H1 (cell line): Measurements from ENCODE around the gene TRIM46. TPM values are rescaled to one million over a fixed set of nuclear protein-coding genes. Genes with fewer than 3 reads are reported as not detected.
"Not testable (repeated sequence)": the region's sequence is repeated elsewhere in the genome, so short reads cannot be mapped to it uniquely, and the experiment has no call there.

Source experiments
- CTCF ChIA-PET: fragments of 300-600 bp; sonication (Branson Sonifier 250); formaldehyde crosslinking; loops from one replicate; lab custom pipeline; 2021; ENCODE audit not compliant: partially characterized antibody; lab: Charles Lee
- POLR2A ChIA-PET: fragments of 300-600 bp; sonication (Branson Sonifier 250); formaldehyde crosslinking; loops from one replicate; lab custom pipeline; 2021; ENCODE audit warnings: inconsistent platforms; ENCODE audit not compliant: partially characterized antibody; lab: Charles Lee
- DNase-seq, 2 experiments: peaks; one replicate each; pipeline versions ENCODE4 v3.0.0 to v3.0.0-alpha.2; 2010 to 2022; ENCODE audit warnings: low spot score in 2 of 2, low read depth in 1 of 2, mixed read lengths in 1 of 2
- FAIRE-seq: peaks from 2 replicates; lab custom pipeline; 2011; peaks lifted over from hg19 to GRCh38; lab: Jason Lieb, UNC
- H2AFZ ChIP-seq: 2 replicates; pipeline ENCODE4 v1.8.1; 2012; ENCODE audit warnings: low read length, inconsistent platforms
- H2AK5ac ChIP-seq: 2 replicates; pipeline ENCODE4 v1.6.1; 2013; ENCODE audit warnings: low read depth, low read length
- H2BK120ac ChIP-seq: replicated peaks from 2 replicates; pipeline ENCODE3; 2013; ENCODE audit warnings: low read depth, low read length, inconsistent platforms
- H2BK12ac ChIP-seq: 2 replicates; pipeline ENCODE4 v1.6.1; 2013; ENCODE audit warnings: low read depth, low read length
- H2BK15ac ChIP-seq: 2 replicates; pipeline ENCODE4 v1.6.1; 2013; ENCODE audit warnings: low read length
- H2BK20ac ChIP-seq: 2 replicates; pipeline ENCODE4 v1.6.1; 2013; ENCODE audit warnings: low read length
- H2BK5ac ChIP-seq: 2 replicates; pipeline ENCODE4 v1.6.1; 2013; ENCODE audit warnings: low read depth, low read length
- H3K14ac ChIP-seq: 2 replicates; pipeline ENCODE4 v1.6.1; 2013; ENCODE audit warnings: inconsistent platforms; ENCODE audit not compliant: insufficient read length
- H3K18ac ChIP-seq: 2 replicates; pipeline ENCODE4 v1.6.1; 2013; ENCODE audit warnings: low read length; ENCODE audit errors: extremely low read depth
- H3K23ac ChIP-seq: 2 replicates; pipeline ENCODE4 v1.6.1; 2013; ENCODE audit warnings: inconsistent platforms; ENCODE audit not compliant: insufficient read length
- H3K23me2 ChIP-seq: 2 replicates; pipeline ENCODE4 v1.6.1; 2013; ENCODE audit warnings: low read depth, low read length
- H3K27ac ChIP-seq: 2 replicates; pipeline ENCODE4 v1.6.1; 2011; ENCODE audit warnings: low read depth, low read length, inconsistent platforms
- H3K27me3 ChIP-seq, 4 experiments: replicated peaks in 1 of 4; 1 replicate in 1 of 4; 2 replicates in 3 of 4; pipeline versions ENCODE4 v1.6.1 to v1.8.1; 2011 to 2013; ENCODE audit warnings: low read length in 3 of 4, mild to moderate bottlenecking in 3 of 4, inconsistent platforms in 2 of 4, mixed read lengths in 2 of 4, moderate library complexity in 1 of 4; ENCODE audit not compliant: control insufficient read depth in 3 of 4, insufficient read depth in 3 of 4; ENCODE audit errors: extremely low read depth in 1 of 4
- H3K36me3 ChIP-seq, 4 experiments: 2 replicates each; pipeline versions ENCODE4 v1.6.1 to v1.8.1; 2011 to 2013; ENCODE audit warnings: mild to moderate bottlenecking in 4 of 4, low read length in 3 of 4, moderate library complexity in 2 of 4, control low read depth in 1 of 4, inconsistent platforms in 1 of 4; ENCODE audit not compliant: insufficient read depth in 4 of 4, control insufficient read depth in 2 of 4
- H3K4ac ChIP-seq: replicated peaks from 2 replicates; pipeline ENCODE3; 2013; ENCODE audit warnings: low read length, low read depth, mixed read lengths, inconsistent platforms; ENCODE audit not compliant: insufficient read length
- H3K4me1 ChIP-seq, 4 experiments: replicated peaks in 1 of 4; 1 replicate in 1 of 4; 2 replicates in 3 of 4; pipeline versions ENCODE4 v1.6.1 to v1.8.1; 2011 to 2013; ENCODE audit warnings: low read length in 3 of 4, inconsistent platforms in 2 of 4, mixed read lengths in 1 of 4; ENCODE audit not compliant: insufficient read depth in 4 of 4, control insufficient read depth in 3 of 4
- H3K4me2 ChIP-seq, 2 experiments: 2 replicates each; pipeline versions ENCODE4 v1.6.1 to v1.8.1; 2011 to 2013; ENCODE audit warnings: low read depth in 2 of 2, low read length in 2 of 2, control low read depth in 1 of 2, inconsistent platforms in 1 of 2, mild to moderate bottlenecking in 1 of 2; ENCODE audit not compliant: insufficient read depth in 1 of 2
- H3K4me3 ChIP-seq, 4 experiments: fragments of 200-600, 300-600 bp in 1 of 4; sonication (generic), shearing (Covaris generic), sonication (Bioruptor Twin) in 1 of 4; 2 replicates each; pipeline versions ENCODE4 v1.5.1 to v1.8.1; 2011 to 2016; ENCODE audit warnings: low read length in 4 of 4, low read depth in 3 of 4, control low read depth in 2 of 4, inconsistent platforms in 2 of 4, mild to moderate bottlenecking in 2 of 4, mixed read lengths in 1 of 4, moderate library complexity in 1 of 4; ENCODE audit not compliant: insufficient read depth in 2 of 4; ENCODE audit errors: extremely low read depth in 1 of 4
- H3K56ac ChIP-seq: replicated peaks from 2 replicates; pipeline ENCODE3; 2013; ENCODE audit warnings: low read depth, mild to moderate bottlenecking, mixed read lengths, low read length, inconsistent platforms; ENCODE audit not compliant: insufficient read length
- H3K79me1 ChIP-seq: 2 replicates; pipeline ENCODE4 v1.6.1; 2013; ENCODE audit warnings: low read depth, low read length, control low read depth
- H3K79me2 ChIP-seq, 2 experiments: 2 replicates each; pipeline versions ENCODE4 v1.6.1 to v1.8.1; 2012 to 2013; ENCODE audit warnings: low read length in 2 of 2, mild to moderate bottlenecking in 2 of 2, inconsistent platforms in 1 of 2; ENCODE audit not compliant: insufficient read depth in 2 of 2, control insufficient read depth in 1 of 2
- H3K9ac ChIP-seq, 4 experiments: replicated peaks in 1 of 4; 1 replicate in 1 of 4; 2 replicates in 3 of 4; pipeline versions ENCODE4 v1.6.1 to v1.8.1; 2011 to 2013; ENCODE audit warnings: low read depth in 3 of 4, low read length in 3 of 4, control low read depth in 2 of 4, mild to moderate bottlenecking in 2 of 4, moderate library complexity in 2 of 4, inconsistent platforms in 1 of 4; ENCODE audit errors: extremely low read depth in 1 of 4
- H3K9me3 ChIP-seq, 2 experiments: 2 replicates each; pipeline versions ENCODE4 v1.6.1 to v1.8.1; 2012 to 2013; ENCODE audit warnings: mild to moderate bottlenecking in 2 of 2, moderate library complexity in 2 of 2, control low read depth in 1 of 2, inconsistent platforms in 1 of 2, low read depth in 1 of 2, low read length in 1 of 2, mixed read lengths in 1 of 2; ENCODE audit not compliant: insufficient read depth in 2 of 2
- H4K20me1 ChIP-seq, 2 experiments: replicated peaks in 1 of 2; 2 replicates each; pipeline versions ENCODE3 to v1.8.1; 2011 to 2013; ENCODE audit warnings: inconsistent platforms in 2 of 2, low read length in 2 of 2, mild to moderate bottlenecking in 1 of 2; ENCODE audit not compliant: insufficient read depth in 2 of 2, control insufficient read depth in 1 of 2
- H4K5ac ChIP-seq: 2 replicates; pipeline ENCODE4 v1.6.1; 2013; ENCODE audit warnings: low read length, low read depth, mixed read lengths, inconsistent platforms; ENCODE audit not compliant: insufficient read length
- H4K8ac ChIP-seq: 2 replicates; pipeline ENCODE4 v1.8.0; 2013; ENCODE audit warnings: mild to moderate bottlenecking, moderate library complexity, low read length, inconsistent platforms; ENCODE audit not compliant: insufficient read depth; ENCODE audit errors: extremely low read depth
- H4K91ac ChIP-seq: replicated peaks from 2 replicates; pipeline ENCODE3; 2013; ENCODE audit warnings: low read length, mixed read lengths, inconsistent platforms; ENCODE audit not compliant: insufficient read length
- WGBS, 2 experiments: shearing (Covaris generic) in 1 of 2; methylation state at CpG; one replicate each; pipeline versions ENCODE4 v1.1.6 to v1.1.7; 2013 to 2015; ENCODE audit warnings: low lambda C conversion rate in 2 of 2, mixed read lengths in 2 of 2, inconsistent platforms in 1 of 2, low coverage in 1 of 2, missing lambda C conversion rate in 1 of 2; ENCODE audit not compliant: insufficient replicate concordance in 2 of 2, insufficient coverage in 1 of 2, insufficient read length in 1 of 2; ENCODE audit errors: extremely low coverage in 1 of 2, missing lambda C conversion rate in 1 of 2; 5-methylcytosine and 5-hydroxymethylcytosine counted together
- polyA plus RNA-seq, 7 experiments: library from polyadenylated mRNA; depleted of rRNA in 3 of 7; stranded (reverse) in 5 of 7; unstranded in 2 of 7; fragments of >200 nt in 5 of 7; fragments of 200-250 nt in 2 of 7; gene quantifications; 1 replicate in 5 of 7; 2 replicates in 1 of 7; 4 replicates in 1 of 7; pipeline versions ENCODE4 v1.2.1 to v1.2.3, GENCODE V29; 2011 to 2013; ENCODE audit warnings: missing spikeins in 2 of 7, mixed read lengths in 2 of 7
- total RNA-seq: library from RNA; stranded (reverse); fragmentation: NEBNext Ultra II Directional; extraction: Animal tissue kit (Norgen Biotek cat#: 25700); gene quantifications from 2 replicates; pipeline ENCODE4 v1.2.1, GENCODE V29; 2021

TRIM46 gene
- total and polyA plus RNA-seq, 2 of the 8 experiments (the other 6 are each of a cell fraction or from before 2014, with no cell fraction given), result 15.5 to 21.6 TPM

GRCh38 chr1:155162631-155163030 is 11.0 kb upstream of the TRIM46 start:
- POLR2A ChIA-PET, result interaction anchor here (1.1 kb wide), 1 partner anchor 18 kb away, joined by 4 read pairs; no protein-coding TSS in a partner anchor
- 95% methylated on average over 6 of the region's 6 CpGs; no CpG with 5 or more reads in 1 of the 2 experiments for WGBS, 2 experiments
- not testable (repeated sequence) for H3K79me2 ChIP-seq, DNase-seq, H3K23ac ChIP-seq, H3K9ac ChIP-seq, H2BK15ac ChIP-seq, H3K79me1 ChIP-seq, H4K20me1 ChIP-seq, H3K14ac ChIP-seq, H4K8ac ChIP-seq, H3K4me3 ChIP-seq, H3K23me2 ChIP-seq, H3K4ac ChIP-seq, H2BK5ac ChIP-seq, H3K9me3 ChIP-seq, H2BK12ac ChIP-seq, H3K56ac ChIP-seq, H3K27ac ChIP-seq, H2BK20ac ChIP-seq, H3K4me2 ChIP-seq, H3K18ac ChIP-seq, H2AFZ ChIP-seq, H2AK5ac ChIP-seq, FAIRE-seq, H3K27me3 ChIP-seq, H2BK120ac ChIP-seq, H4K91ac ChIP-seq, H3K36me3 ChIP-seq, H4K5ac ChIP-seq
- CTCF ChIA-PET, result interaction anchor here (0.8 to 1.5 kb wide), 3 partner anchors 20 to 78 kb away, joined by 3 to 6 read pairs (median 6); no protein-coding TSS in a partner anchor
- H3K4me1 ChIP-seq, result peaks cover 2 to 16% (median 13%) of the 10 kb centered on the region in 4 experiments

GRCh38 chr1:155163785-155164184 is 9.9 kb upstream of the TRIM46 start:
- H3K36me3 ChIP-seq, H2BK12ac ChIP-seq, H4K5ac ChIP-seq, H3K4ac ChIP-seq, H3K27ac ChIP-seq, H3K4me3 ChIP-seq, H3K79me2 ChIP-seq, H3K56ac ChIP-seq, H2AFZ ChIP-seq, H3K9me3 ChIP-seq, H4K20me1 ChIP-seq, FAIRE-seq, H2BK15ac ChIP-seq, H3K9ac ChIP-seq, H2BK20ac ChIP-seq, H3K27me3 ChIP-seq, POLR2A ChIA-PET, DNase-seq, H4K91ac ChIP-seq, H3K18ac ChIP-seq, H2BK120ac ChIP-seq, H3K4me2 ChIP-seq, H3K23ac ChIP-seq, H2AK5ac ChIP-seq, H3K14ac ChIP-seq, H3K79me1 ChIP-seq, H4K8ac ChIP-seq, H2BK5ac ChIP-seq: not testable (repeated sequence)
- peaks cover 11% of the 10 kb centered on the region for H3K23me2 ChIP-seq
- peaks cover 2 to 17% (median 13%) of the 10 kb centered on the region in 4 experiments for H3K4me1 ChIP-seq
- CTCF ChIA-PET, result interaction anchor here (0.7 to 1.5 kb wide), 5 partner anchors 30 to 102 kb away, joined by 3 to 6 read pairs (median 3); no protein-coding TSS in a partner anchor
- WGBS, 2 experiments, result 91% methylated on average over 4 of the region's 4 CpGs; no CpG with 5 or more reads in 1 of the 2 experiments
